Measurements from ENCODE around the gene TMEM92. TPM values are rescaled to one million over a fixed set of nuclear protein-coding genes. Genes with fewer than 3 reads are reported as not detected.
A peak's percentile ranks its signal among the peaks of the same experiment; 100 is the strongest.
"Not testable (repeated sequence)": the region's sequence is repeated elsewhere in the genome, so short reads cannot be mapped to it uniquely, and the experiment has no call there.

Gene TMEM92
- total and polyA plus RNA-seq, 2 experiments from 2014 or later, result 17.3 to 30.0 TPM

DNA sequence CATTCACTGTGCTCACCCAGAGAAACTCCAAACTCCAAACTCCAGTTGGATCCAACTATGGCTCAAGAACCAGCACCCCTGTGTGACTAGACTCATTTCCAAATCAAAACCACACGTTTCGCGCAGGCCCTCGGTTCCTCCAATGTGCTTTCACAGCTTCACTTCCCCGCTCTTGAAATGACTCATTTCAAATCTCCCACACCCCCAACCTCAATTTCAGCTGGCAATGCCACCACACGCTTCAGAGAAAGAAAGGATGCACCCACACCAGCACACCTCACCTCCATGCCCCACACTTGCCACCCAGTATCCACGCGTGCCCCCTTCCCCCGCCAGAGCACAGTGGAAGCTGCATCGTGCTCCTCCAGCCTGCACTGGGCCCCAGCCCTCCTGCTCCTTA is 9.0 kb downstream of the TMEM92 start:
- no peak overlapping the region for H3K27ac ChIP-seq
- no peaks in the 10 kb centered on the region for H3K4me1 ChIP-seq (ENCODE audit: low read depth)
- no peaks in the 10 kb centered on the region for H3K9me3 ChIP-seq (ENCODE audit: low read depth)
- TF ChIP-seq, protein P1, sequence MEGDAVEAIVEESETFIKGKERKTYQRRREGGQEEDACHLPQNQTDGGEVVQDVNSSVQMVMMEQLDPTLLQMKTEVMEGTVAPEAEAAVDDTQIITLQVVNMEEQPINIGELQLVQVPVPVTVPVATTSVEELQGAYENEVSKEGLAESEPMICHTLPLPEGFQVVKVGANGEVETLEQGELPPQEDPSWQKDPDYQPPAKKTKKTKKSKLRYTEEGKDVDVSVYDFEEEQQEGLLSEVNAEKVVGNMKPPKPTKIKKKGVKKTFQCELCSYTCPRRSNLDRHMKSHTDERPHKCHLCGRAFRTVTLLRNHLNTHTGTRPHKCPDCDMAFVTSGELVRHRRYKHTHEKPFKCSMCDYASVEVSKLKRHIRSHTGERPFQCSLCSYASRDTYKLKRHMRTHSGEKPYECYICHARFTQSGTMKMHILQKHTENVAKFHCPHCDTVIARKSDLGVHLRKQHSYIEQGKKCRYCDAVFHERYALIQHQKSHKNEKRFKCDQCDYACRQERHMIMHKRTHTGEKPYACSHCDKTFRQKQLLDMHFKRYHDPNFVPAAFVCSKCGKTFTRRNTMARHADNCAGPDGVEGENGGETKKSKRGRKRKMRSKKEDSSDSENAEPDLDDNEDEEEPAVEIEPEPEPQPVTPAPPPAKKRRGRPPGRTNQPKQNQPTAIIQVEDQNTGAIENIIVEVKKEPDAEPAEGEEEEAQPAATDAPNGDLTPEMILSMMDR (IDR thresholded peaks at IDR 0.05; ENCODE audit: low read depth, low read length), result no peak
- no peaks in the 10 kb centered on the region for H3K27me3 ChIP-seq
- H3K36me3 ChIP-seq, result no peaks in the 10 kb centered on the region
- DNase-seq (ENCODE audit: low read depth in 1 of 2, low spot score in 1 of 2), result no peak
- no peak overlapping the region for H3K4me3 ChIP-seq

DNA sequence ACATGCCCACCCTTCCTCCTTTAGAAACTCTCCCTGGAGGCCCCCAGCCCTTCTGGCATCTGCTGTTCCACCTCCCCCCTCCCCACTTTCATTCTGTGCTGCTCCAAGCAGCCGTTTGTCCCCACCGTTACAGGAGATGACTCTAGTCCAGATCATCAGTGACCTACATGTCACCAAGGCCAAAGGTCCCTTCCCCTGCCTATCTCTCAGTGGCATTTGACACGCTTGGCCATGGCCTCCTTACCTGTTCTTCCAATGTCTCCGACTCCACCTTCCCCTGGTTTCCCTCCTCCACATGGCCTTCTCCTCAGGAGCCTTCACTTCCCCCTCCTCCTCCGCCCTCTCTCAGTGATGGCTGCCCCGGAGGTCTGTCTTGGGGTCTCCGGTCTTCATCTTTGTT is 9.4 kb downstream of the TMEM92 start:
- Histone ChIP-seq H3K4me3 (no peak overlapping the region), H3K27me3 (no peaks in the 10 kb centered on the region), H3K27ac (no peak overlapping the region), H3K4me1 (ENCODE audit: low read depth) (no peaks in the 10 kb centered on the region), H3K36me3 (no peaks in the 10 kb centered on the region), H3K9me3 (ENCODE audit: low read depth) (no peaks in the 10 kb centered on the region)
- TF ChIP-seq, protein P1 (IDR thresholded peaks at IDR 0.05; ENCODE audit: low read depth, low read length), result no peak
- DNase-seq (ENCODE audit: low read depth in 1 of 2, low spot score in 1 of 2), result no peak

DNA sequence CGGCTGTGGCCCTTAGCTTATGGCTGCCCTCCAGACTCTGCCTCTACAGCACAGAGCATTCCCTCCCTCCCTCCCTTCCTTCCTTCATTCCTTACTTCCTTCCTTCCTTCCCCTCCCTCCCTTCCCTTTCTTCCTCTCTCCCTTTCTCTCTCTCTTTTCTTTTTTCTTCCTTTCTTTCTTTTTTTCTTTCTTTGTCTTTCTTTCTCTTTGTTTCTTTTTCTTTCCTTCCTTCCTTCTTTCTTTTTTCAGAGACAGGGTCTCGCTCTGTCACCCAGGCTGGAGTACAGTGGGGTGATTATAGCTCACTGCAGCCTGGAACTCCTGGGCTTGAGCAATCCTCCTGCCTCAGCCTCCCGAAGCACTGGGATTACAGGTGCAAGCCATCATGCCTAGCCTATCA is 11.7 kb downstream of the TMEM92 start:
- Histone ChIP-seq H3K9me3 (ENCODE audit: low read depth) (no peaks in the 10 kb centered on the region), H3K27ac (no peak overlapping the region), H3K4me1 (ENCODE audit: low read depth) (no peaks in the 10 kb centered on the region), H3K4me3 (no peak overlapping the region), H3K27me3 (no peaks in the 10 kb centered on the region), H3K36me3 (no peaks in the 10 kb centered on the region)
- no peak for DNase-seq (ENCODE audit: low read depth in 1 of 2, low spot score in 1 of 2)
- TF ChIP-seq, protein P1 (IDR thresholded peaks at IDR 0.05; ENCODE audit: low read depth, low read length), result no peak

DNA sequence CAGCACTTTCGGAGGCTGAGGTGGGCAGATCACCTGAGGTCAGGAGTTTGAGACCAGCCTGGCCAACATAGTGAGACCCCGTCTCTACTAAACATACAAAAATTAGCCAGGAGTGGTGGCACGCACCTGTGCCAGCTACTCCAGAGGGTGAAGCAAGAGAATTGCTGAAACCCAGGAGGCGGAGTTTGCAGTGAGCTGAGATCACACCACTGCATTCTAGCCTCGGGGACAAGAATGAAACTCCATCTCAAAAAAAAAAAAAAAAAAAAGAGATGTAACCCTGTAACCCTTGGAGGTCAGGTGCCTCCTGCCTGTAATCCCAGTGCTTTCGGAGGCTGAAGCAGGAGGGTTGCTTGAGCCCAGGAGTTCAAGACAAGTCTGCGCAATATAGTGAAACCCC is 13.0 kb downstream of the TMEM92 start:
- H3K4me1 ChIP-seq (ENCODE audit: low read depth); H3K27me3 ChIP-seq; DNase-seq (ENCODE audit: low read depth in 1 of 2, low spot score in 1 of 2); H3K36me3 ChIP-seq; H3K9me3 ChIP-seq (ENCODE audit: low read depth); H3K27ac ChIP-seq; H3K4me3 ChIP-seq: not testable (repeated sequence)

DNA sequence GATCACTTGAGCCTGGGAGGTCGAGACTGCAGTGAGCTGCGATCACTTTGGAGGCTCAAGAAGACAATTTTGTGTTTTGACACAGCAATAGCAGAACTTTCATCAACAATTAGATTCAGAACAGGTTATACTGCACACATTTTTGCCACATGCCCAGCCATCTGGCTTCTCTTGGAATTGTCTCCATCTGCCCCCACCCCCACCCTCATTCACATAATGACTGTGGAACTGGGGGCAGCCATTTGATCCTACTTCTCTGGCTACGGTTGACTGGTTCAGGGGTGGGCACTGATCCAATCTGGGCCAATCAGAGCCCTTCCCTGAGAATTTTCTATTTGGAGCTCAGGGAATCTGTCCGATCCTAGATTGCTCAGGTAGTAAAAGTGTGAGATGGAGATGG is 14.0 kb downstream of the TMEM92 start:
- Histone ChIP-seq H3K27me3 (no peaks in the 10 kb centered on the region), H3K27ac (no peak overlapping the region), H3K4me1 (ENCODE audit: low read depth) (no peaks in the 10 kb centered on the region), H3K36me3 (no peaks in the 10 kb centered on the region), H3K4me3 (no peak overlapping the region), H3K9me3 (ENCODE audit: low read depth) (no peaks in the 10 kb centered on the region)
- TF ChIP-seq, protein P1 (IDR thresholded peaks at IDR 0.05; ENCODE audit: low read depth, low read length), result no peak
- no peak for DNase-seq (ENCODE audit: low read depth in 1 of 2, low spot score in 1 of 2)

DNA sequence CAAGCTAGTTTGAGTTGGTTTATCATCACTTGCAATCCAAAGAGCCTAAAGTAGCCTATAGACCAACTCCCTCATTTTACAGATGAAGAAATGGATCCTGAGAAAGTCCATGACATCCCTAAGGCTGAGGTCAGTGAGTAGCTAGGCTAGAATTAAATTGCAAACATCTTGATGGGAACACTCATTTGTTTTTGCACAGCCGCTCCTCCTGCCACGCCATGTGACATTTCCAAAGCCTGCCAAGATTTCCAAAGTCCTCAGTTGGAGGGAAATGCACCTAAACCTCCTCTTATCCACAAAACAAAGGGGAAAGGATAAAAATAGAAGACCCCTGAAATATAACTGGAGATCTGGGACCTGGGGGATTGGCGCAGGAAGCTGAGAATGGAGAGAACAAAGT is 15.0 kb downstream of the TMEM92 start:
- Histone ChIP-seq H3K9me3 (ENCODE audit: low read depth) (no peaks in the 10 kb centered on the region), H3K4me1 (ENCODE audit: low read depth) (no peaks in the 10 kb centered on the region), H3K27ac (no peak overlapping the region), H3K27me3 (no peaks in the 10 kb centered on the region), H3K4me3 (no peak overlapping the region), H3K36me3 (no peaks in the 10 kb centered on the region)
- TF ChIP-seq, protein P1 (IDR thresholded peaks at IDR 0.05; ENCODE audit: low read depth, low read length), result no peak
- DNase-seq (ENCODE audit: low read depth in 1 of 2, low spot score in 1 of 2), result peak in 1 of 2 donors; percentile 51

Measured in cardiac muscle cell (in vitro differentiated cells and primary cell).